OCI-LY1 (cell line): ENCODE data around the gene ERMARD.

Source experiments
- CTCF ChIP-seq: fragments of 200-600 bp; sonication (generic), shearing (Covaris generic); IDR thresholded peaks from 2 replicates; pipeline ENCODE4 v1.5.1; 2017; ENCODE audit warnings: mild to moderate bottlenecking, antibody characterized with exemption, low read length, moderate library complexity, mixed read lengths
- EZH2 ChIP-seq: fragments of 200-600 bp; sonication (generic), shearing (Covaris generic); IDR thresholded peaks from 2 replicates; pipeline ENCODE4 v1.8.0; 2017; ENCODE audit warnings: borderline replicate concordance, mixed run types, mild to moderate bottlenecking, antibody characterized with exemption, low read length, moderate library complexity, mixed read lengths

GRCh38 chr6:169824021-169824420 lies 72.6 kb downstream of the ERMARD start:
- TF ChIP-seq CTCF = no peak
- no peak for TF ChIP-seq EZH2
